ENCODE data around the gene GPR62.

GPR62 gene

GRCh38 chr3:51932471-51933370 lies 22.5 kb upstream of the GPR62 start:
- 94% methylated on average over 15 of the region's 15 CpGs for WGBS
- no peak overlapping the region for H3K9ac ChIP-seq (ENCODE audit: low read depth, low read length)
- H3K27ac ChIP-seq (ENCODE audit: low read depth, low read length) = no peak overlapping the region
- no peaks in the 10 kb centered on the region for H3K4me1 ChIP-seq (ENCODE audit: insufficient read depth, low read length)
- no peaks in the 10 kb centered on the region for H3K27me3 ChIP-seq (ENCODE audit: insufficient read depth, low read length)
- H3K36me3 ChIP-seq (ENCODE audit: insufficient read depth, low read length) = peaks cover 56% of the 10 kb centered on the region
- no peak overlapping the region for H3K4me3 ChIP-seq (ENCODE audit: low read length)
- H3K9me3 ChIP-seq (ENCODE audit: insufficient read depth, low read depth, low read length) = no peaks in the 10 kb centered on the region

GRCh38 chr3:51933471-51934138 lies 21.6 kb upstream of the GPR62 start:
- Histone ChIP-seq H3K27me3 (ENCODE audit: insufficient read depth, low read length) (no peaks in the 10 kb centered on the region), H3K9ac (ENCODE audit: low read depth, low read length) (no peak overlapping the region), H3K4me1 (ENCODE audit: insufficient read depth, low read length) (no peaks in the 10 kb centered on the region), H3K27ac (ENCODE audit: low read depth, low read length) (no peak overlapping the region), H3K4me3 (ENCODE audit: low read length) (no peak overlapping the region), H3K36me3 (ENCODE audit: insufficient read depth, low read length) (peaks cover 65% of the 10 kb centered on the region), H3K9me3 (ENCODE audit: insufficient read depth, low read depth, low read length) (no peaks in the 10 kb centered on the region)
- WGBS = 96% methylated on average over 13 of the region's 13 CpGs

GRCh38 chr3:51934139-51934850 lies 20.9 kb upstream of the GPR62 start:
- Histone ChIP-seq H3K9me3 (ENCODE audit: insufficient read depth, low read depth, low read length) (no peaks in the 10 kb centered on the region), H3K36me3 (ENCODE audit: insufficient read depth, low read length) (peaks cover 72% of the 10 kb centered on the region), H3K4me1 (ENCODE audit: insufficient read depth, low read length) (no peaks in the 10 kb centered on the region), H3K4me3 (ENCODE audit: low read length) (no peak overlapping the region), H3K27ac (ENCODE audit: low read depth, low read length) (no peak overlapping the region), H3K9ac (ENCODE audit: low read depth, low read length) (no peak overlapping the region), H3K27me3 (ENCODE audit: insufficient read depth, low read length) (no peaks in the 10 kb centered on the region)
- WGBS = 95% methylated on average over 11 of the region's 11 CpGs

- Histone ChIP-seq H3K4me1 (ENCODE audit: insufficient read depth, low read length) (no peaks in the 10 kb centered on the region), H3K9ac (ENCODE audit: low read depth, low read length) (no peak overlapping the region), H3K36me3 (ENCODE audit: insufficient read depth, low read length) (peaks cover 77% of the 10 kb centered on the region), H3K9me3 (ENCODE audit: insufficient read depth, low read depth, low read length) (no peaks in the 10 kb centered on the region), H3K27me3 (ENCODE audit: insufficient read depth, low read length) (no peaks in the 10 kb centered on the region), H3K4me3 (ENCODE audit: low read length) (no peak overlapping the region), H3K27ac (ENCODE audit: low read depth, low read length) (no peak overlapping the region)
- WGBS = 95% methylated on average over 28 of the region's 28 CpGs
These were observed 19.9 kb upstream of the GPR62 start for GRCh38 chr3:51934991-51935885.

DNA sequence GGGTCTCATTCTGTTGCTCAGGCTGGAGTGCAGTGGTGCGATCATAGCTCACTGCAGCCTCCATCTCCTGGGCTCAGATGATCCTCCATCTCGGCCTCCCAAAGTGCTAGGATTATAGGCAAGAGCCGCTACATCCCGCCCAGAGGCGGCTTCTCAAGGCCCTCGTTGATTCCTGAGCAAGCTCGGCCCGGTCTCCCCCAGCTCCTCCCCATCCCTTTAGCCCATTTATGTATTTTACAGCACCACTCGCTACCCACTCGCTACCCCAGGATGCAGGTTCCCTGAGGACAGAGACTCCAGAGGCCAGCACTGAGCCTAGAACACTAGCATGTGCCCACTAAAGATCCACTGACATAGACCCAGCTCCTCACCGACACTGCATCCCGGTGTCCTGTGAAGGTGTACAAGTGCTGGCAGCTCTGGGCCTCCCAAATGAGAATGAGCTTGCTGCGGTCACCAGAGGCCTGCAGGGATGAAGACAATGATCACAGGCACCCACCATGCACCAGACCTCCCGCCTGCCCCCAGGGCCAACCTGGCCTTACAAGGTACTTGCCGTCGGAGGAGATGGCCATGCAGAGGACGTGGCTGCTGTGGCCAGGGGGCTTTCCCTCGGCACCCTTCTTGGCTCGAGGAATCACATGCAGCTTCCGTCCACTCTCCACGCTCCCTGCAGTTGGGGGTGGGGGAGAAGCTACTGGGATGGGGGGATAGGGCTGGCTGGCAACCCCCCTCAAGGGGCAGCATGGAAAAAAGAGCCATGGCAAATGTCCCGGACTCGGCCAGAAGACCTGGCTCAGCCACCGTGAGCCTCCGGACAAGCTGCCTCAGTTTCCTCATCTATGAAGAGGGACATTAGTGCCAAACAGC lies 19.1 kb upstream of the GPR62 start:
- H3K27ac ChIP-seq (ENCODE audit: low read depth, low read length) = no peak overlapping the region
- H3K27me3 ChIP-seq (ENCODE audit: insufficient read depth, low read length) = no peaks in the 10 kb centered on the region
- 95% methylated on average over 25 of the region's 25 CpGs for WGBS
- no peaks in the 10 kb centered on the region for H3K9me3 ChIP-seq (ENCODE audit: insufficient read depth, low read depth, low read length)
- peaks cover 77% of the 10 kb centered on the region for H3K36me3 ChIP-seq (ENCODE audit: insufficient read depth, low read length)
- H3K4me1 ChIP-seq (ENCODE audit: insufficient read depth, low read length) = no peaks in the 10 kb centered on the region
- H3K9ac ChIP-seq (ENCODE audit: low read depth, low read length) = no peak overlapping the region
- no peak overlapping the region for H3K4me3 ChIP-seq (ENCODE audit: low read length)

DNA sequence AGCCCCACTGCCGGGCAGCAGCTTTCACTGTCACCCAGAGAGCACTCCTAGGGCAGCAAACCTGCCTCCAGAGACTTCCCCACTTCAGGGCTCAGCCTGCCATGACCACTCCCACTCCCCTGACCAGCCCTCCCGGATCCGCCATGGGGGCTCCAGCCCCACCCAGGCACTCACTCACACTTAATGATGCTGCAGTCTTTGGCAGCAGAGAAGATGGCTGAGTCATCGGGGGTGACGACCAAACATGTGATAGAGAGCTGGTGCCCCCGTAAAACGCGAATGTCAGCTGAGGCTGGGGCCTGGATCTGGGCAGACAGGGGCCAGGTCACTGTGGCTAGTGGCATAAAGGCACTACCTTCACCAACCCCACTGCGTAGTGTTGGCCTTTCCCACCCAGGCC lies 18.2 kb upstream of the GPR62 start:
- no peak overlapping the region for H3K4me3 ChIP-seq (ENCODE audit: low read length)
- H3K27ac ChIP-seq (ENCODE audit: low read depth, low read length) = no peak overlapping the region
- no peak overlapping the region for H3K9ac ChIP-seq (ENCODE audit: low read depth, low read length)
- no peaks in the 10 kb centered on the region for H3K9me3 ChIP-seq (ENCODE audit: insufficient read depth, low read depth, low read length)
- H3K4me1 ChIP-seq (ENCODE audit: insufficient read depth, low read length) = no peaks in the 10 kb centered on the region
- 95% methylated on average over 9 of the region's 9 CpGs for WGBS
- no peaks in the 10 kb centered on the region for H3K27me3 ChIP-seq (ENCODE audit: insufficient read depth, low read length)
- peaks cover 74% of the 10 kb centered on the region for H3K36me3 ChIP-seq (ENCODE audit: insufficient read depth, low read length)

GRCh38 chr3:51937611-51938450 lies 17.4 kb upstream of the GPR62 start:
- Histone ChIP-seq H3K36me3 (ENCODE audit: insufficient read depth, low read length) (peaks cover 69% of the 10 kb centered on the region), H3K27me3 (ENCODE audit: insufficient read depth, low read length) (no peaks in the 10 kb centered on the region; the same call in 1 of the 2 replicates), H3K4me3 (ENCODE audit: low read length) (no peak overlapping the region), H3K4me1 (ENCODE audit: insufficient read depth, low read length) (peaks cover 4% of the 10 kb centered on the region; the same call in 1 of the 2 replicates), H3K9me3 (ENCODE audit: insufficient read depth, low read depth, low read length) (no peaks in the 10 kb centered on the region), H3K27ac (ENCODE audit: low read depth, low read length) (no peak overlapping the region), H3K9ac (ENCODE audit: low read depth, low read length) (no peak overlapping the region)
- 93% methylated on average over 13 of the region's 13 CpGs for WGBS

GRCh38 chr3:51938780-51939425 lies 16.3 kb upstream of the GPR62 start:
- Histone ChIP-seq H3K27me3 (ENCODE audit: insufficient read depth, low read length) (no peaks in the 10 kb centered on the region; the same call in 1 of the 2 replicates), H3K9ac (ENCODE audit: low read depth, low read length) (no peak overlapping the region), H3K27ac (ENCODE audit: low read depth, low read length) (no peak overlapping the region), H3K4me1 (ENCODE audit: insufficient read depth, low read length) (peaks cover 4% of the 10 kb centered on the region; the same call in 1 of the 2 replicates), H3K36me3 (ENCODE audit: insufficient read depth, low read length) (peaks cover 59% of the 10 kb centered on the region), H3K4me3 (ENCODE audit: low read length) (no peak overlapping the region), H3K9me3 (ENCODE audit: insufficient read depth, low read depth, low read length) (no peaks in the 10 kb centered on the region)
- 93% methylated on average over 9 of the region's 9 CpGs for WGBS
